IPS DF 6.9 (cell line): ENCODE measurements around the gene SURF1.
"Not testable (repeated sequence)": the region's sequence is repeated elsewhere in the genome, so short reads cannot be mapped to it uniquely, and the experiment has no call there.

Source experiments
- DNase-seq: peaks from one replicate; pipeline ENCODE4 v3.0.0-alpha.2; 2013; ENCODE audit warnings: low read depth, low spot score
- H3K27ac ChIP-seq: one replicate; pipeline ENCODE4 v1.5.1; 2013; ENCODE audit warnings: low read length, control low read depth
- H3K27me3 ChIP-seq: 2 replicates; pipeline ENCODE4 v1.6.1; 2013; ENCODE audit warnings: mild to moderate bottlenecking, low read length; ENCODE audit not compliant: control insufficient read depth, insufficient read depth
- H3K36me3 ChIP-seq: 2 replicates; pipeline ENCODE4 v1.6.1; 2013; ENCODE audit warnings: low read length; ENCODE audit not compliant: control insufficient read depth, insufficient read depth
- H3K4me1 ChIP-seq: 2 replicates; pipeline ENCODE4 v1.6.1; 2013; ENCODE audit warnings: low read length; ENCODE audit not compliant: control insufficient read depth, insufficient read depth
- H3K4me3 ChIP-seq: 2 replicates; pipeline ENCODE4 v1.5.1; 2013; ENCODE audit warnings: mild to moderate bottlenecking, low read length
- H3K9me3 ChIP-seq: 2 replicates; pipeline ENCODE4 v1.6.1; 2013; ENCODE audit warnings: low read length, inconsistent platforms; ENCODE audit not compliant: control insufficient read depth, insufficient read depth
- WGBS: extraction: QIAGEN DNeasy Blood & Tissue Kit; methylation state at CpG from one replicate; pipeline ENCODE4 v1.1.7; 2013; ENCODE audit warnings: mixed read lengths, missing lambda C conversion rate; ENCODE audit not compliant: insufficient read length, insufficient coverage; 5-methylcytosine and 5-hydroxymethylcytosine counted together

SURF1 gene

GRCh38 chr9:133383438-133383837, 27.2 kb upstream of the SURF1 start:
- no peaks in the 10 kb centered on the region for H3K36me3 ChIP-seq
- H3K27me3 ChIP-seq, result no peaks in the 10 kb centered on the region
- H3K4me3 ChIP-seq, result no peak overlapping the region
- H3K9me3 ChIP-seq, result no peaks in the 10 kb centered on the region
- no peaks in the 10 kb centered on the region for H3K4me1 ChIP-seq
- no CpG with 5 or more reads among the region's 3 CpGs for WGBS
- DNase-seq, result no peak
- no peak overlapping the region for H3K27ac ChIP-seq

DNA sequence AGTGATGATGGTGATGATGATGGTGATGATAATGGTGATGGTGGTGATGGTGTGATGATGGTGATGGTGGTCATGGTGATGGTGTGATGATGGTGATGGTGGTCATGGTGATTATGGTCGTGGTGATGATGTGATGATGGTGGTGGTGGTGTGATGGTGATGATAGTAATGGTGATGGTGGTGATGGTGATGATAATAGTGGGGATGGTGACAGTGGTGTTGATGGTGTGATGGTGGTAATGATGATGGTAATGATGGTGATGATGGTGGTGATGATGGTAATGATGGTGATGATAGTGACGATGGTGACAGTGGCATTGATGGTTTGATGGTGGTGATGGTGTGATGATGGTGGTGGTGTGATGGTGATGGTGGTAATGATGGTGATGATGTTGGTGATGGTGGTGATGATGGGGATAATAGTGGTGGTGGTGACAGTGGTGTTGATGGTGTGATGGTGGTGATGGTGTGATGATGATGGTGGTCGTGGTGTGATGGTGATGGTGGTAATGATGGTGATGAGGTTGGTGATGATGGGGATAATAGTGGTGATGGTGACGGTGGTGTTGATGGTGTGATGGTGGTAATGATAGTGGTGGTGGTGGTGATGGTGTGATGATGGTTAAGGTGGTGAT, 26.3 kb upstream of the SURF1 start:
- no peaks in the 10 kb centered on the region for H3K27me3 ChIP-seq
- H3K36me3 ChIP-seq, result no peaks in the 10 kb centered on the region
- WGBS, result 100% methylated on average over 4 of the region's 4 CpGs
- H3K4me3 ChIP-seq, result no peak overlapping the region
- no peaks in the 10 kb centered on the region; the same call in 1 of the 2 replicates for H3K9me3 ChIP-seq
- no peak overlapping the region for H3K27ac ChIP-seq
- H3K4me1 ChIP-seq, result no peaks in the 10 kb centered on the region
- no peak for DNase-seq

DNA sequence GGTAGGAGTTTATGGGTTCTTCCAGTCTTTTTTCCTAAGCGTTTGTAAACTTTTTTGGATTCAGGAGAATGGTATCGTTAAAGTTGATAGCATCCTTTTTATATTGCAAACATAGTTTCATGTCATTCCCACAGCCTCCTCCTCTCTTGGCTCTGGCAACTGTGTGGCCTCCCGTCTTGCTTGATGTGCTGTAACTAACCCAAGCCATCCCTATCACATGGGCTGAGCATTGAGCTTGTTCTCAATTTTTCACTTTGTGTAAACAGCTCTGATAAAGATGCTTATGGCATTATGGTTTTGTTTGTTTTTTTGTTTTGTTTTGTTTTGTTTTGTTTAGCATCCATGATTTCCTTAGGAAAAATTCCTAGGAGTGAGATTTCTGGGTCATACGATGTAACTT, 24.4 kb upstream of the SURF1 start:
- no peaks in the 10 kb centered on the region for H3K36me3 ChIP-seq
- no peak for DNase-seq
- no peaks in the 10 kb centered on the region for H3K4me1 ChIP-seq
- no peak overlapping the region for H3K4me3 ChIP-seq
- no CpG with 5 or more reads among the region's 4 CpGs for WGBS
- no peaks in the 10 kb centered on the region for H3K27me3 ChIP-seq
- H3K27ac ChIP-seq, result no peak overlapping the region
- no peaks in the 10 kb centered on the region; the same call in 1 of the 2 replicates for H3K9me3 ChIP-seq

DNA sequence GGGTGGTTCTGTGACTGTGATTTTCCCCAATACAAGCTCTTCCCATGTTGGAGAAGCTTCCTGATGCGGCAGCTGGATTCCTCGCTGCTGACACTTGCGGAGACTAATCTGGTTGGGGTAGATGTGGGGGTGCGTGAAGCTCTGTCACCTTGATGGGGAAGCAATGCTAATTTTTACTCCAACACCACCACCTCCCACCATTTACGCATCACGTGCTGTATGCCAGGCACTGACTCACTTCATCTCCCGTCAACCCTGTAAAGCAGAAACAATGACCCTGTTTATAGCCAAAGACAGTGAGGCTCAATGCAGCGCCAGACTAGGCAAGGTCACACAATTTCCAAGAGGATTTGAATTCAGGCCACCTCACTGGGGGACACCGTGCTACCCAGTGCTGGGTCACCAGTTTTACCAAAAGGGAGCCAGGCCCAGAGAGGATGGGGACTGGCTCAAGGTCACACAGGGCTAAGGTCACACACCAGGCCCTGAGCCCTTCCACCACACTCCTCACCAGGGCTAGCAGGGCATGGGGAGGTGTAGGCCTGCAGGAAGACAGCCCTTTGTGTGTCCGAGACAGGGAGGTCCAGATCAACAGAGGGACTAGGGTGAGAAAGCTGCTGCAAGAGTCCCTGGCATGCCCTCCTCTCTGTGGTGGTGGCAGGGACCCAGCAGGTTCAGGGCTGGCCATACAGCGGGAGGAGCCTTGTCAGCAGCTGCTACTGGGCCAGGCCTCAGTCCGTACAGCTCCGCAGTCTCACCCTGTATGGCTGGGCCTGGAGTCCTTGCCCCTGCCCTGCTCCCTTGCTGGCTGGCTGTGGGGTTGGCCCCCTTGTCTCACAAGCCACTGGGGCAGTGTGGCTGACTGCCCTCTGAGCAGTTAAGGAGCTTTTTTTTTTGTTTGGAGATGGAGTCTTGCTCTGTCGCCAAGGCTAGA, 23.1 kb upstream of the SURF1 start:
- Histone ChIP-seq H3K9me3 (no peaks in the 10 kb centered on the region; the same call in 1 of the 2 replicates), H3K27ac (no peak overlapping the region), H3K36me3 (no peaks in the 10 kb centered on the region), H3K27me3 (no peaks in the 10 kb centered on the region), H3K4me3 (no peak overlapping the region), H3K4me1 (no peaks in the 10 kb centered on the region)
- WGBS, result no CpG with 5 or more reads among the region's 14 CpGs
- no peak for DNase-seq

DNA sequence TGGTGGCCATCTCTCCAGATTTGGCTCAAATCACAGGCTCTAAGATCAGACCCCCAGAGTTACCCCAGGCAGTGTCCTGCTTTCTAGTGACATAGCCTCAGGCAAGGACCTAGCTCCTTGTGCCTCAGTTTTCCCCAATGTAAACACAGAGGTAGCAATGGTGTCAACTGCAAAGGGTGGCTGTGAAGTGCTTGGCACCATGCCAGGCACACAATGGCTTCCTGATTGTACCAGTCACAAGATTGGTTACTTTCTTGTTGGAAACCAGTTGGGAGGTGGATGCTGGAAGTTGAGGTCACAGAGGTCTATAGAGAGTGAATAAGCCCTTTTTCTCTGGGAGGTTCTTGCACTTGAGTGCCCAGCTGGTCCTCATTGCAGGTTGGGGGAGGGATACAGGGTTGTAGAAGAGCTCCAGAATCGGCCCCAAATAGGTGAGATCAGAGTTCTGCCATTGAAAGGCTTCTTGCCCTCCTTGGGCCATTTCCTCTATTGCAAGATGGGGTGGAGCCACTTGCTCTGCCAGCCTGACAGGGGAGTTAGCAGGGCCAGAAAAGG, 22.2 kb upstream of the SURF1 start:
- H3K27ac ChIP-seq, result no peak overlapping the region

DNA sequence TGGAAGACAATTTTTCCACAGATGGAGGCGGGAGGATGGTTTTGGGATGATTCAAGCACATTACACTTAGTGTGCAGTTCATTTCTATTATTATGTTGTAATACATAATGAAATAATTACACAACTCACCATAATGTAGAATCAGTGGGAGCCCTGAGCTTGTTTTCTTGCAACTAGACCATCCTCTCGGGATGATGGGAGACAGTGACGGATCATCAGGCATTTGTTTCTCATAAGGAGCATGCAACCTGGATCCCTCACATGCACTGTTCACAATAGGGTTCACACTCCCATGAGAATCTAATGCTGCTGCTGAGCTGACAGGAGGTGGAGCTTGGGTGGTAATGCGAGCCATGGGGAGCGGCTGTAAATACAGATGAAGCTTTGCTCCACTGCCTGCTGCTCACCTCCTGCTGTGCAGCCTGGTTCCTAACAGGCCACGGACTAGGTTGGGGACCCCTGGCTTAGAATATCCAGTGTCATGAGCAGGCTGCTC, 21.5 kb upstream of the SURF1 start:
- H3K4me3 ChIP-seq, result no peak overlapping the region
- no peaks in the 10 kb centered on the region for H3K27me3 ChIP-seq
- H3K27ac ChIP-seq, result no peak overlapping the region
- H3K9me3 ChIP-seq, result no peaks in the 10 kb centered on the region; the same call in 1 of the 2 replicates
- H3K36me3 ChIP-seq, result no peaks in the 10 kb centered on the region
- DNase-seq, result no peak
- WGBS, result no CpG with 5 or more reads among the region's 6 CpGs
- no peaks in the 10 kb centered on the region for H3K4me1 ChIP-seq

More for the DNA sequence above, 22.2 kb upstream of the SURF1 start:
- Histone ChIP-seq H3K27me3 (no peaks in the 10 kb centered on the region), H3K4me3 (no peak overlapping the region), H3K36me3 (no peaks in the 10 kb centered on the region), H3K9me3 (no peaks in the 10 kb centered on the region; the same call in 1 of the 2 replicates), H3K4me1 (no peaks in the 10 kb centered on the region)
- WGBS, result no CpG with 5 or more reads among the region's 1 CpG
- DNase-seq, result no peak

- DNase-seq, H3K27ac ChIP-seq, H3K4me1 ChIP-seq, H3K9me3 ChIP-seq, H3K27me3 ChIP-seq, H3K4me3 ChIP-seq, H3K36me3 ChIP-seq: not testable (repeated sequence)
- WGBS, result no CpG with 5 or more reads among the region's 14 CpGs
Observed at GRCh38 chr9:133377280-133377679, 21.0 kb upstream of the SURF1 start.

DNA sequence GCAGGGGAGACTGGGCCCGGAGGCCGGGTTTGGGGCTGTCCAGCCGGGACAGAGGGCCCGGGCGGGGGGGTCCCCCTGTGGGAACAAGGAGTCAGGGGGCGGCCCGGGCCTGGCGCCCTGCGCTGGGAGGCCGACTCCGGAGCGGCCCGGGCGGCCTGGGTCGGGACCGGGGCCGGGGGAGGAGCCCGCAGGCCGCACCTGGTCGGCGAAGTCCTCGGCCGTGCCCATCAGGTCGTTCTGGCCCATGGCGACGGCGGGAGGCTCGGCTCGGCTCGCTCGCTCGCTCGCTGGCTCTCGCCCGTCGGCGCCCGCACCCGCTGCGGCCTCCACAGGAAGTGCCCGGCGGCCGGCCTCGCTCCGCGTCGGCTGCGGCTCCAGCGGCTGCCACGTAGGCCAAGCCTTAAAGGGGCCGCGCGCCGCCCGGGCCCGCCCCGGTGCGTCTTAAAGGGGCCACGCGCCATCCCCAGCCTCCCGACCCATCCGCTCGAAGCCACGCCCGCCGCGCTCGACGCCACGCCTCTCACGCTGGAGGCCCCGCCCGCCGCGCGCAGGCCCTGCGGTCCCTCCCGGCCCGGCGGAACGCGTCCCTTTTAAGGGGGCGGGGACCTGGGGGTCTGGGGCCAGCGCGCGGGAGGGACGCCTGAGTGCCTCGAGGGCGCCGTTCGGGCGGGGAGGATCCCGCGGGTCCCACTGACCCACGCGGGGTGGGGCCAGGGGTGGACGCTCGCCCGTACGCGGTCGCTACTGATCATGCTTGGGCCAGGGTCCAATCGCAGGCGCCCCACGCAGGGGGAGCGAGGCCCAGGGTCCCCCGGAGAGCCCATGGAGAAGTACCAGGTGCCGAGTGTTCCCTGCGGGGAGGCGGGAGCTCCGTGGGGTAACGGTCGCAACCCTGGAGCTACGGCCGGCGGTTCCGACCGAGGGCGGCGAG, 19.7 kb upstream of the SURF1 start, which contains the start of the genes STKLD1 and SURF4:
Gene STKLD1 (plus strand): TSS at position 643 of the 931 bp plus-strand sequence. CDS start 108 bp downstream, at position 751.
Gene SURF4 (minus strand): TSS at position 337 of the 931 bp plus-strand sequence. CDS start 91 bp downstream, at position 246.
- peak; percentile 73 for DNase-seq
- no peaks in the 10 kb centered on the region for H3K27me3 ChIP-seq
- H3K9me3 ChIP-seq, result no peaks in the 10 kb centered on the region; the same call in 1 of the 2 replicates
- no CpG with 5 or more reads among the region's 120 CpGs for WGBS
- H3K4me3 ChIP-seq, result peak within 1 kb of the TSS; percentile 76
- peaks cover 4% of the 10 kb centered on the region; the same call in 1 of the 2 replicates for H3K36me3 ChIP-seq
- no peak within 1 kb of the TSS for H3K27ac ChIP-seq
- no peaks in the 10 kb centered on the region for H3K4me1 ChIP-seq

DNA sequence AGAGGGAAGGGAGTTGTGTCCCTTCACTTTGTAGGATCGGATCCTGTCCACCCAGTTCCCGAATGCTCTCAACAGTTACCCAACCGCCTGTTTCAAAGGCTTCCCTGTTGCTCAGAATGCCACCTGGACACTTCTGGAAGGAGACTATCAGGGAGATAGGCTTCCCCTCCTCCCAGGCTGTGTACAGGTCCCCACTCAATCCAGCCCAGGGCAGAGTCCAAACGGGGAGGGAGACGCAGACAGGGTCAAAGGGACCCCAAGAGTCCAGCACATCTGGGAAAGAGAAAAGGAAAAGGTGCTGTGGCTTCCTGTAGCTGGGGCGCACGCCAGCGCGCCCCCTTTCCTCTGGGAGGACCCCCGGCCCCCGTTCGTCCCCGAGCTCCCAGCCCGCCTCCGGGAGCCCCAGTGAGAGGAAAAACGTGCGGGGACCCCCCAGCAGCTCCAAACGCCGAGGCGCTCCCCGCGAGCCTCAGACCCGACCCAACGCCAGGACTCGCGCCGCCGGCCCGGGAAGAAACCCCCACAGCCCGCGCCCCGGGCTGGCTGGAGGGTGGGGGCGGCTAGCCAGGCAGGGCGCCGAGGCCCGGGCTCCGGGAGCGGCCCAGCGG, 18.9 kb upstream of the SURF1 start:
- H3K9me3 ChIP-seq, result no peaks in the 10 kb centered on the region; the same call in 1 of the 2 replicates
- H3K27ac ChIP-seq, result no peak overlapping the region
- H3K4me1 ChIP-seq, result no peaks in the 10 kb centered on the region
- peak overlapping the region; percentile 76 for H3K4me3 ChIP-seq
- no peaks in the 10 kb centered on the region for H3K27me3 ChIP-seq
- peaks cover 4% of the 10 kb centered on the region; the same call in 1 of the 2 replicates for H3K36me3 ChIP-seq
- WGBS, result no CpG with 5 or more reads among the region's 39 CpGs
- no peak for DNase-seq
